Ishikawa (cell line): ENCODE measurements around the gene CALD1.

Experiments
- CEBPB ChIP-seq: IDR thresholded peaks from 2 replicates; pipeline ENCODE4 v1.6.1; 2012
- CREB1 ChIP-seq: IDR thresholded peaks from 2 replicates; pipeline ENCODE4 v1.6.1; 2012; ENCODE audit warnings: low read depth
- EGR1 ChIP-seq: IDR thresholded peaks from 2 replicates; pipeline ENCODE4 v1.6.1; 2012
- EP300 ChIP-seq: IDR thresholded peaks from 2 replicates; pipeline ENCODE4 v1.6.1; 2012; ENCODE audit warnings: borderline replicate concordance
- FOXM1 ChIP-seq: IDR thresholded peaks from 2 replicates; pipeline ENCODE4 v1.6.1; 2012; ENCODE audit warnings: low read depth, borderline replicate concordance
- NFIC ChIP-seq: IDR thresholded peaks from 2 replicates; pipeline ENCODE4 v1.6.1; 2012
- RAD21 ChIP-seq: IDR thresholded peaks from 2 replicates; pipeline ENCODE4 v1.6.1; 2012; ENCODE audit warnings: low read depth
- TAF1 ChIP-seq: IDR thresholded peaks from 2 replicates; pipeline ENCODE4 v1.6.1; 2012; ENCODE audit warnings: low read depth, mild to moderate bottlenecking
- TCF12 ChIP-seq: IDR thresholded peaks from 2 replicates; pipeline ENCODE4 v1.6.1; 2012; ENCODE audit warnings: low read depth
- TEAD4 ChIP-seq: IDR thresholded peaks from 2 replicates; pipeline ENCODE4 v1.6.1; 2012
- YY1 ChIP-seq: IDR thresholded peaks from 2 replicates; pipeline ENCODE4 v1.6.1; 2012; ENCODE audit warnings: low read depth
- ZBTB7A ChIP-seq: IDR thresholded peaks from 2 replicates; pipeline ENCODE4 v1.6.1; 2012; ENCODE audit warnings: low read depth
- TF ChIP-seq, protein P1 (sequence below): IDR thresholded peaks from 2 replicates; pipeline ENCODE4 v1.6.1; 2012; ENCODE audit warnings: low read depth, mild to moderate bottlenecking
- TF ChIP-seq, protein P2 (sequence below): IDR thresholded peaks from 2 replicates; pipeline ENCODE4 v1.6.1; 2012
- TF ChIP-seq, protein P3 (sequence below): IDR thresholded peaks from 2 replicates; pipeline ENCODE4 v1.6.1; 2012

The CALD1 gene

DNA sequence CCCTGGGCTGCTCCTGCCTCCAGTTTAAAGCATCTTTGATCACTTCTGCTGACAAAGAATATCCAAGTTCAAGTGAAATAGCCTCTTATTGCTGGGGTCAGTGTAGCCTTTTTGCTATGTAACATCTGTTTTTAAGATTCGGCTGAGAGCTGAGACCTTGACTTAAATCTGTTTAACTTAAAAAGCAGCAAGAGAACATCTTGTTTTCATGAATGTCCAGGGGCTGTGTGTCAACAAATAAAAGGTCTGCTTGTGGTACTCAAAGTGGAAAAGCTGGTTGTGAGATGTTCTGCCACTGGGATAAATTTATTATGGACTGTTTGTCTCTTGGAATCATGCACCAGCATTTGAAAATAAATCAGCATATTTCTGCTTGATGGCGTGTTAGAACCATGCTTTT, 73.2 kb downstream of the CALD1 start:
- TF ChIP-seq EP300 (no peak), NFIC (no peak), TAF1 (no peak), ZBTB7A (no peak), TEAD4 (no peak), YY1 (no peak), CEBPB (no peak), EGR1 (no peak), CREB1 (no peak), TCF12 (no peak), RAD21 (no peak), FOXM1 (no peak)
- TF ChIP-seq, protein P1, sequence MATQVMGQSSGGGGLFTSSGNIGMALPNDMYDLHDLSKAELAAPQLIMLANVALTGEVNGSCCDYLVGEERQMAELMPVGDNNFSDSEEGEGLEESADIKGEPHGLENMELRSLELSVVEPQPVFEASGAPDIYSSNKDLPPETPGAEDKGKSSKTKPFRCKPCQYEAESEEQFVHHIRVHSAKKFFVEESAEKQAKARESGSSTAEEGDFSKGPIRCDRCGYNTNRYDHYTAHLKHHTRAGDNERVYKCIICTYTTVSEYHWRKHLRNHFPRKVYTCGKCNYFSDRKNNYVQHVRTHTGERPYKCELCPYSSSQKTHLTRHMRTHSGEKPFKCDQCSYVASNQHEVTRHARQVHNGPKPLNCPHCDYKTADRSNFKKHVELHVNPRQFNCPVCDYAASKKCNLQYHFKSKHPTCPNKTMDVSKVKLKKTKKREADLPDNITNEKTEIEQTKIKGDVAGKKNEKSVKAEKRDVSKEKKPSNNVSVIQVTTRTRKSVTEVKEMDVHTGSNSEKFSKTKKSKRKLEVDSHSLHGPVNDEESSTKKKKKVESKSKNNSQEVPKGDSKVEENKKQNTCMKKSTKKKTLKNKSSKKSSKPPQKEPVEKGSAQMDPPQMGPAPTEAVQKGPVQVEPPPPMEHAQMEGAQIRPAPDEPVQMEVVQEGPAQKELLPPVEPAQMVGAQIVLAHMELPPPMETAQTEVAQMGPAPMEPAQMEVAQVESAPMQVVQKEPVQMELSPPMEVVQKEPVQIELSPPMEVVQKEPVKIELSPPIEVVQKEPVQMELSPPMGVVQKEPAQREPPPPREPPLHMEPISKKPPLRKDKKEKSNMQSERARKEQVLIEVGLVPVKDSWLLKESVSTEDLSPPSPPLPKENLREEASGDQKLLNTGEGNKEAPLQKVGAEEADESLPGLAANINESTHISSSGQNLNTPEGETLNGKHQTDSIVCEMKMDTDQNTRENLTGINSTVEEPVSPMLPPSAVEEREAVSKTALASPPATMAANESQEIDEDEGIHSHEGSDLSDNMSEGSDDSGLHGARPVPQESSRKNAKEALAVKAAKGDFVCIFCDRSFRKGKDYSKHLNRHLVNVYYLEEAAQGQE = no peak
- TF ChIP-seq, protein P2, sequence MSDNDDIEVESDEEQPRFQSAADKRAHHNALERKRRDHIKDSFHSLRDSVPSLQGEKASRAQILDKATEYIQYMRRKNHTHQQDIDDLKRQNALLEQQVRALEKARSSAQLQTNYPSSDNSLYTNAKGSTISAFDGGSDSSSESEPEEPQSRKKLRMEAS = no peak
- TF ChIP-seq, protein P3, sequence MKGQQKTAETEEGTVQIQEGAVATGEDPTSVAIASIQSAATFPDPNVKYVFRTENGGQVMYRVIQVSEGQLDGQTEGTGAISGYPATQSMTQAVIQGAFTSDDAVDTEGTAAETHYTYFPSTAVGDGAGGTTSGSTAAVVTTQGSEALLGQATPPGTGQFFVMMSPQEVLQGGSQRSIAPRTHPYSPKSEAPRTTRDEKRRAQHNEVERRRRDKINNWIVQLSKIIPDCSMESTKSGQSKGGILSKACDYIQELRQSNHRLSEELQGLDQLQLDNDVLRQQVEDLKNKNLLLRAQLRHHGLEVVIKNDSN = no peak

DNA sequence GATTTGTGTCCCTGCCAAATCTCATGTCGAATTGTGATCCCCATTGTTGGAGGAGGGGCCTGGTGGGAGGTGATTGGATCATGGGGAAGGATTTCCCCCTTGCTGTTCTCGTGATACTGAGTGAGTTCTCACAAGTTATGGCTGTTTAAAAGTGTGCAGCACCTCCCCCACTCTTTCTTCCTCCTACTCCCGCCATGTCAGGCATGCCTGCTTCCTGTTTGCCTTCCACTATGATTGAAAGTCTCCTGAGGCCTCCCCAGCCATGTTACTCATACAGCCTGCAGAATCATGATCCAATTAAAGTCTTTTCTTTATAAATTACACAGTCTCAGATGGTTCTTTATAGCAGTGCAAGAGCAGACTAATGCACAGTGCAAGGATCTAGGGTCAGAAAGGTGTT, 75.4 kb downstream of the CALD1 start:
- TF ChIP-seq NFIC (no peak), FOXM1 (no peak), YY1 (no peak), TAF1 (no peak), TCF12 (no peak), CEBPB (no peak), ZBTB7A (no peak), RAD21 (no peak), TEAD4 (no peak), EP300 (no peak), CREB1 (no peak)
- TF ChIP-seq, protein P3 = no peak
- TF ChIP-seq, protein P1 = no peak
- TF ChIP-seq, protein P2 = no peak

DNA sequence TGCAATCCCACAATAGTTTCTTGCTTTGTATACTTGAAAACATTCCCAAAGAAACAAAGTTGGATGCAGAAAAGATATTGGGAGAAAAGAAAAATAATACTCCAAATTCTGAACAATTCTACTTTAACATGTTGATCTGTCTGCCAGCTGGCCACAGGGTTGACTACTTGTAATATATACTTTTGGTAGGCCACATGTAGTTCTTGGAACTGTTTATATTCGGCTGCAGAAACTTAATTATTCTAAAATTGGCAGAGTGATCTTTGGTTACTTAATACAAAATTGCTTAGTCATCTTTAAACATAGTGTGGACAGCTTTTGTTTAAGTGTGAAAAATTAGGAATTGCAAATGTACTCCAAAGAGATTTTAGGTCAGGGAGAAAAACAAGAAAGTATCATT, 76.0 kb downstream of the CALD1 start:
- TF ChIP-seq YY1 = no peak
- TF ChIP-seq EP300 = no peak
- no peak for TF ChIP-seq EGR1
- TF ChIP-seq FOXM1 = no peak
- TF ChIP-seq, protein P2 = no peak
- TF ChIP-seq TAF1 = no peak
- TF ChIP-seq, protein P3 = no peak
- no peak for TF ChIP-seq CEBPB
- no peak for TF ChIP-seq CREB1
- no peak for TF ChIP-seq ZBTB7A
- TF ChIP-seq TEAD4 = no peak
- TF ChIP-seq RAD21 = no peak
- TF ChIP-seq NFIC = no peak
- no peak for TF ChIP-seq TCF12
- TF ChIP-seq, protein P1 = no peak

DNA sequence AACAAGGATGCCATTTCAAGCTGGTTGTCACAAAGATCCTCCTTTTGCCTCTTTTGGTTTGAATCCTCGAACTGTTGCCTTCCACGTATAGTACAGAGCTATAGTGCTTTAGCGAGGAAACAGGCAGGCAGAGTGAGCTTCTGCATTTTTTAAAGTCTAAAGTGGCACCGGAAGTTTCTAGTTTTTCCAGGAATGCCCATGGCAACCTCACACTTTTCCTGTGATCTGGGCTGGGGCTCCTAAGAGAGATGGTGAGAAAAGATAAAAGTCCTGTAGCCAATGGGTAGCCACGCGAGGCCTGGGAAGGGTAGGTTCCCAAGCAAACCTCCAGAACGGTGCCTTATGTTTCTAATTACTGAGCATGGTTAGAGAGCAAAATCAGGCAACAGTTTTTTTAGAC, 76.7 kb downstream of the CALD1 start:
- TF ChIP-seq EP300 (no peak), TEAD4 (no peak), FOXM1 (no peak)
- TF ChIP-seq, protein P3 = no peak
- TF ChIP-seq, protein P1 = no peak
